Tibial nerve (tissue), 4 donors: ENCODE results near the gene TRAP1. TPM values are rescaled to one million over a fixed set of nuclear protein-coding genes. Genes with fewer than 3 reads are reported as not detected.

Source experiments
- DNase-seq, 2 donors: peaks; one replicate each; pipeline ENCODE4 v3.0.0-alpha.2; 2019; ENCODE audit warnings: low spot score in 2 of 2
- H3K27ac ChIP-seq, 4 donors: fragments of 200-600 bp; sonication (generic) in 3 of 4; one replicate each; pipeline ENCODE4 v1.5.1; 2017 to 2019; ENCODE audit warnings: mild to moderate bottlenecking in 1 of 4
- H3K27me3 ChIP-seq, 2 donors: fragments of 200-600 bp; sonication (generic) in 1 of 2; one replicate each; pipeline versions ENCODE4 v1.5.1 to v1.6.0; 2017 to 2019
- H3K36me3 ChIP-seq, 3 donors: fragments of 200-600 bp; sonication (generic); one replicate each; pipeline ENCODE4 v1.5.1; 2018 to 2019
- H3K4me1 ChIP-seq, 4 donors: fragments of 200-600 bp; sonication (generic) in 3 of 4; one replicate each; pipeline ENCODE4 v1.5.1; 2017 to 2019
- H3K4me3 ChIP-seq, 4 donors: fragments of 200-600 bp; sonication (generic) in 3 of 4; one replicate each; pipeline ENCODE4 v1.5.1; 2017 to 2019; ENCODE audit warnings: mild to moderate bottlenecking in 1 of 4, moderate library complexity in 1 of 4
- H3K9me3 ChIP-seq, 4 donors: fragments of 200-600 bp; sonication (generic) in 3 of 4; one replicate each; pipeline ENCODE4 v1.5.1; 2017 to 2019
- CTCF ChIP-seq, 5 experiments: fragments of 200-600 bp in 3 of 5; fragments of 450-650 bp in 2 of 5; sonication (generic) in 3 of 5; IDR thresholded peaks; one replicate each; pipeline ENCODE4 v1.5.1; 2016 to 2019; ENCODE audit warnings: antibody characterized with exemption in 5 of 5, mild to moderate bottlenecking in 3 of 5, moderate library complexity in 2 of 5
- EP300 ChIP-seq, 2 donors: sonication (generic); formaldehyde crosslinking; IDR thresholded peaks; one replicate each; pipeline ENCODE4 v1.6.1; 2017; ENCODE audit warnings: antibody characterized with exemption in 2 of 2, mild to moderate bottlenecking in 1 of 2
- POLR2A ChIP-seq, 2 donors: fragments of 450-650 bp; IDR thresholded peaks; one replicate each; pipeline ENCODE4 v1.6.1; 2017; ENCODE audit warnings: antibody characterized with exemption in 2 of 2, mild to moderate bottlenecking in 2 of 2, moderate library complexity in 2 of 2
- WGBS, 2 donors: methylation state at CpG; one replicate each; pipeline ENCODE4 v1.1.5; 2018; 5-methylcytosine and 5-hydroxymethylcytosine counted together
- total RNA-seq, 4 donors: library from RNA; depleted of rRNA; stranded (reverse); fragments of >200 nt; gene quantifications; one replicate each; pipeline ENCODE4 v1.1.0, GENCODE V29; 2016

TRAP1 gene
- total RNA-seq, 4 donors from 2014 or later = 61.6 to 146 (median 74.2) TPM

DNA sequence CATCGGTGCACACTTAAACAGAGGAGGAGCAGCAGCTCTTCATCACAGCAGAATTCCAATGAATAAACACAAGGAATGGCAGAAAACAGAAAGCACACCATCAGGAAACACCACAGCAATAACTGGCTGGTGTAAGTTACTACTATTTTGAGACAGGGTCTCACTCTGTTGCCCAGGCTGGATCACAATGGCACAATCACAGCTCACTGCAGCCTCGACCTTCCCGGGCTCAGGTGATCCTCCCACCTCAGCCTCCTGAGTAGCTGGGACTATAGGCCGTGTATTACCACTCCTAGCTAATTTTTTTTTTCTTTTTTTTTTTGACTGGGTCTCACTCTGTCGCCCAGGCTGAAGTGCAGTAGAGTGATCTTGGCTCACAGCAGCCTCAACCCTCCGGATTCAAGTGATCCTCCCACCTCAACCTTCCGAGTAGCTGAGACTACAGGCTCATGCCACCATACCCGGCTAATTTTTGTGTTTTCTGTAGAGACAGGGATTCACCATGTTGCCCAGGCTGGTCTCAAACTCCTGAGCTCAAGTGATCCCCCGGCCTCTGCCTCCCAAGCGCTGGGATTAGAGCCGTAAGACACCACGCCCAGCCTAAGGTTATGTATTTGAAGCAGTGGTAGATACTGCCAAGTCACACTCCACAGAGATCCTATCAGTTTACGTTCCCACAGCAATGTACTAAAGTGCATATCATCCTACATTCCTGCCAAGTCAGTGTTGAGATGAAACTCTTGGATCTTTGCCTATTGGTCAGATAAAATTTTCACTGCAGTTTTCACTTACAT lies 20.7 kb downstream of the TRAP1 start:
- DNase-seq = no peak
- Histone ChIP-seq H3K4me1 (peaks cover 0 to 8% (median 0%) of the 10 kb centered on the region in 4 donors), H3K27ac (no peak overlapping the region), H3K36me3 (peaks cover 0 to 15% (median 0%) of the 10 kb centered on the region in 3 donors), H3K9me3 (no peaks in the 10 kb centered on the region), H3K27me3 (no peaks in the 10 kb centered on the region), H3K4me3 (no peak overlapping the region)
- TF ChIP-seq EP300 (IDR thresholded peaks at IDR 0.05) = no peak
- TF ChIP-seq CTCF (IDR thresholded peaks at IDR 0.05) = no peak
- no peak for TF ChIP-seq POLR2A (IDR thresholded peaks at IDR 0.05)
- 76 to 79% methylated on average over 13 of the region's 13 CpGs for WGBS, 2 donors

DNA sequence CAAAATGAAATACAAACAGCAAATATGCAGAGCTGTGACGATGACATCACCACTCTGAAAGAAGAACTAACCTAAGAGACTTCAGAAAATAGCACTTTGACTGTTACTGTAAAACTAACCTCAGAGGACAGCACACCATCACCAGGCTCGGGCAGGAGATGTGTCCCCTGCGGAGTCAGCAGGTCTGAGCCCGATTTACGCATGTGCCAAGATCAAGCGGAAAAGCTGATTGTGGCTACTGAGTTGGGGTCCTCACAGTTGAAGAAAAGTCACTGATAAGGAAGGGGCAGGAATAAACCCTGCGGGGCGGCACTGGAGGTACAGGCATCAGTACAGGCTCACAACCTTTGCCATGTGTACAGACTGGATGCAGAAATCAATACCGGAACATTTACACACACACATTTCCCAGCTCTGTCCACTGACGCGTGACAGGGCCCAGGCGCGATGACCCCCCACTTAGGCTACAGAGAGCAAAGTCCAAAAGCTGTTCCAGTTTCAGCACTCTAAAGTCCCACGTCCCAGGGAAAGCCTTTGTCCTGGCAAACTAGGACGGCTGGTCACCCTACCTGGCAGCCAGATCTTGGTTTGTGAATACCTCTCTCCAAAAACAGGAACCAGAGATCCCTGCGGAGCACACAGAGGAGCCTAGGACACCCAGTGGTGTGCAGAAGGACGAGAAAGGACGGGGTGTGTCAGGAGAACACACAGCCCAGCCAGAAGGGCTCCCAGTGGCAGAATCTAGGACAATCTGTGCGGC lies 21.5 kb downstream of the TRAP1 start:
- Histone ChIP-seq H3K4me1 (peaks cover 0 to 16% (median 3%) of the 10 kb centered on the region in 4 donors), H3K36me3 (peaks cover 0 to 15% (median 0%) of the 10 kb centered on the region in 3 donors), H3K27ac (no peak overlapping the region), H3K9me3 (no peaks in the 10 kb centered on the region), H3K4me3 (no peak overlapping the region), H3K27me3 (no peaks in the 10 kb centered on the region)
- TF ChIP-seq POLR2A (IDR thresholded peaks at IDR 0.05) (no peak), CTCF (IDR thresholded peaks at IDR 0.05) (no peak), EP300 (IDR thresholded peaks at IDR 0.05) (no peak)
- DNase-seq = no peak
- 85 to 90% methylated on average over 19 of the region's 19 CpGs for WGBS, 2 donors

DNA sequence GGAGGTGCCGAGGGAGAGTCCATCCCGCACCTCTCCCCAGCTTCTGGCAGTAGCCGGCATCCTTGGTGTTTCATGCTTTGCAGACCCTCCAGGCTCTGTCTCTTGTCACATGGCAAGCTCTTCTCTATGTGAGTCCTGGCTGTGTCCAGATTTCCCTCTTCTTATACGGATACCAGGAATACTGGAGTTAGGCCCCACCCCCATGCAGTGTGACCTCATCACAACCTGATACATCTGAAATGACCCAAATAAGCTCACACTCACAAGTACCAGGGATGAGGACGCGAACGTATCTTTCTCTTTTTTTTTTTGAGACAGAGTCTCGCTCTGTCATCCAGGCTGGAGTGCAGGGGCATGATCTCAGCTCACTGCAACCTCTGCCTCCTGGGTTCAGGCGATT lies 23.3 kb downstream of the TRAP1 start:
- Histone ChIP-seq H3K4me1 (peaks cover 0 to 31% (median 5%) of the 10 kb centered on the region in 4 donors), H3K9me3 (no peaks in the 10 kb centered on the region), H3K27ac (no peak overlapping the region), H3K4me3 (no peak overlapping the region), H3K36me3 (peaks cover 0 to 9% (median 0%) of the 10 kb centered on the region in 3 donors), H3K27me3 (no peaks in the 10 kb centered on the region)
- TF ChIP-seq POLR2A (IDR thresholded peaks at IDR 0.05) (no peak), EP300 (IDR thresholded peaks at IDR 0.05) (no peak), CTCF (IDR thresholded peaks at IDR 0.05) (no peak)
- DNase-seq = no peak
- WGBS, 2 donors = 84 to 85% methylated on average over 9 of the region's 9 CpGs

DNA sequence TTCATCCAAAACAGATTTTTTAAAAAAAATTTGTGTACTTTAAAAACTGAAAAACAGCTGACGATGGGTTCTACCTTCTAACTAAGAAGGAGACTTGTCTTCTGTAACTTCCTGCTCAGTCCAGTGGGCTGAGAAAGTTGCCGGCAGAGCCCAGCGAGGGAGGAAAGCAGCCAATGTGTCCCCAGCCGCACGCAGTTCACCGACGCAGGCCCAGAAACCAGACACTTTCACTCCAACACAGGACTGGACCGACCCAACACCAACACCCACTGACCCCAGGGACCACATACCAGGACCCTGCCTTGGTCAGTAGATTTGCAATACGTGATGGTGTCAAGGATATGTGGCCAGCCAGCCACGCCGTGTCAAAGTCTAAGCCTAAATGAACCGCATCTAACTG lies 25.6 kb downstream of the TRAP1 start:
- peaks cover 0 to 35% (median 5%) of the 10 kb centered on the region in 4 donors for H3K4me1 ChIP-seq
- H3K36me3 ChIP-seq = peaks cover 0 to 27% (median 5%) of the 10 kb centered on the region in 3 donors
- no peaks in the 10 kb centered on the region for H3K9me3 ChIP-seq
- 74 to 84% methylated on average over 12 of the region's 12 CpGs for WGBS, 2 donors
- no peak overlapping the region for H3K4me3 ChIP-seq
- no peak for DNase-seq
- H3K27ac ChIP-seq = peak overlapping the region in 2 of 4 donors; percentile 12 to 36
- no peak for TF ChIP-seq POLR2A (IDR thresholded peaks at IDR 0.05)
- no peak for TF ChIP-seq CTCF (IDR thresholded peaks at IDR 0.05)
- TF ChIP-seq EP300 (IDR thresholded peaks at IDR 0.05) = no peak
- H3K27me3 ChIP-seq = no peaks in the 10 kb centered on the region
